PC-3 (cell line): Measurements from ENCODE around the gene CHSY1. TPM values are rescaled to one million over a fixed set of nuclear protein-coding genes. Genes with fewer than 3 reads are reported as not detected.
A peak's percentile ranks its signal among the peaks of the same experiment; 100 is the strongest.

ENCODE experiments used
- ATAC-seq: fragments of 200-7000 bp; cut with Tn5 transposase; 2 replicates; pipeline ENCODE4 v1.9.1; 2020; ENCODE audit warnings: mild to moderate bottlenecking, moderate library complexity
- BruUV-seq: library from RNA; stranded (reverse); fragments of 400-500 nt; replicated peaks from 2 replicates; lab custom pipeline; 2021; lab: Mats Ljungman, UMichigan
- CTCF ChIA-PET: fragments of 300-600 bp; sonication (Branson Sonifier 250); formaldehyde crosslinking; loops from one replicate; lab custom pipeline; 2022; ENCODE audit warnings: antibody characterized with exemption; lab: Charles Lee
- POLR2A ChIA-PET: fragments of 300-600 bp; sonication (Branson Sonifier 250); formaldehyde crosslinking; loops from one replicate; lab custom pipeline; 2022; ENCODE audit warnings: antibody characterized with exemption; ENCODE audit not compliant: unreplicated experiment; lab: Charles Lee
- DNase-seq: peaks from one replicate; pipeline ENCODE4 v3.0.0-alpha.2; 2015
- H2AFZ ChIP-seq: fragments of 300-600 bp; sonication (generic); 2 replicates; pipeline ENCODE4 v1.6.0; 2016; ENCODE audit warnings: antibody characterized with exemption, low read length
- H3F3A ChIP-seq: fragments of 300-600 bp; sonication (generic); one replicate; pipeline ENCODE4 v1.6.0; 2017; ENCODE audit warnings: antibody characterized with exemption, low read length, control low read depth, mild to moderate bottlenecking; ENCODE audit not compliant: unreplicated experiment
- H3K27ac ChIP-seq: fragments of 300-600 bp; sonication (generic); 2 replicates; pipeline ENCODE4 v1.5.1; 2016; ENCODE audit warnings: mild to moderate bottlenecking, low read length
- H3K27me3 ChIP-seq: fragments of 300-600 bp; sonication (generic); 2 replicates; pipeline ENCODE4 v1.6.1; 2016; ENCODE audit warnings: low read length, mixed read lengths
- H3K36me3 ChIP-seq: fragments of 300-600 bp; sonication (generic); 2 replicates; pipeline ENCODE4 v1.6.1; 2016; ENCODE audit warnings: low read depth, mixed run types, low read length, mixed read lengths
- H3K4me1 ChIP-seq: fragments of 300-600 bp; sonication (generic); 2 replicates; pipeline ENCODE4 v1.5.1; 2016; ENCODE audit warnings: low read length; ENCODE audit not compliant: insufficient read depth
- H3K4me2 ChIP-seq: fragments of 300-600 bp; sonication (generic); 2 replicates; pipeline ENCODE4 v1.6.0; 2016; ENCODE audit warnings: low read length
- H3K4me3 ChIP-seq: fragments of 300-600 bp; sonication (generic); 2 replicates; pipeline ENCODE4 v1.5.1; 2016; ENCODE audit warnings: mild to moderate bottlenecking, low read length, mixed read lengths
- H3K79me2 ChIP-seq: fragments of 300-600 bp; sonication (generic); 2 replicates; pipeline ENCODE4 v1.6.1; 2017; ENCODE audit warnings: low read length, mixed read lengths
- H3K9ac ChIP-seq: fragments of 300-600 bp; sonication (generic); 2 replicates; pipeline ENCODE4 v1.6.0; 2016; ENCODE audit warnings: mild to moderate bottlenecking, low read length
- H3K9me2 ChIP-seq: fragments of 300-600 bp; sonication (generic); replicated peaks from 2 replicates; pipeline ENCODE4 v1.6.1; 2016; ENCODE audit warnings: mixed run types, low read length, mixed read lengths
- H3K9me3 ChIP-seq: fragments of 300-600 bp; sonication (generic); 2 replicates; pipeline ENCODE4 v1.6.1; 2016; ENCODE audit warnings: low read length, mixed read lengths
- H4K20me1 ChIP-seq: fragments of 300-600 bp; sonication (generic); 2 replicates; pipeline ENCODE4 v1.6.1; 2016; ENCODE audit warnings: low read length, mixed read lengths
- CTCF ChIP-seq: fragments of 300-600 bp; sonication (generic); conservative IDR thresholded peaks from 2 replicates; pipeline ENCODE4 v1.5.1; 2017; ENCODE audit warnings: antibody characterized with exemption, low read depth, mild to moderate bottlenecking, low read length
- EZH2 ChIP-seq: fragments of 300-600 bp; sonication (generic); IDR thresholded peaks from one replicate; pipeline ENCODE4 v1.6.1; 2017; ENCODE audit warnings: antibody characterized with exemption, mild to moderate bottlenecking, low read length; ENCODE audit not compliant: unreplicated experiment
- EZH2phosphoT487 ChIP-seq: fragments of 300-600 bp; sonication (generic); IDR thresholded peaks from 2 replicates; pipeline ENCODE4 v1.6.1; 2018; ENCODE audit warnings: mild to moderate bottlenecking, antibody characterized with exemption, low read length, borderline replicate concordance
- intact Hi-C: fragments of 100-400 bp; cut with micrococcal nuclease; formaldehyde crosslinking; loops from 2 replicates; pipeline ENCODE4 v1.9.0; 2023
- total RNA-seq: library from RNA; depleted of rRNA; stranded (reverse); fragments of >200 nt; gene quantifications from 2 replicates; pipeline ENCODE4 v1.2.3, GENCODE V29; 2014

Gene CHSY1
- total RNA-seq, 1 experiment from 2014 or later = 13.8 TPM

- no peaks in the 10 kb centered on the region for H3K27me3 ChIP-seq
- intact Hi-C loops = no loop called here
- H3K4me1 ChIP-seq = 0 out of 2 replicates have a peak, but pooled peaks cover 13% of the 10 kb centered on the region
- no peaks in the 10 kb centered on the region for H3F3A ChIP-seq
- DNase-seq = peak; percentile 37
- peaks cover 24% of the 10 kb centered on the region for H3K79me2 ChIP-seq
- peak overlapping the region; percentile 20 for H3K27ac ChIP-seq
- H3K4me3 ChIP-seq = peak overlapping the region; percentile 81
- peak; percentile 30 for ATAC-seq
- H3K9me2 ChIP-seq = no peaks in the 10 kb centered on the region
- TF ChIP-seq CTCF = peak; percentile 54
- TF ChIP-seq EZH2phosphoT487 = no peak
- BruUV-seq = TSS peak; percentile 39
- peak overlapping the region; percentile 84 for H3K4me2 ChIP-seq
- peak overlapping the region; percentile 91 for H3K9ac ChIP-seq
- CTCF ChIA-PET = no interaction called here
- H3K9me3 ChIP-seq = no peaks in the 10 kb centered on the region
- no peaks in the 10 kb centered on the region for H4K20me1 ChIP-seq
- POLR2A ChIA-PET = no interaction called here
- peak overlapping the region; percentile 84 for H2AFZ ChIP-seq
- H3K36me3 ChIP-seq = peaks cover 40% of the 10 kb centered on the region
Measured at GRCh38 chr15:101276501-101277037, 24.7 kb upstream of the CHSY1 start.

- TF ChIP-seq CTCF (no peak), EZH2 (no peak), EZH2phosphoT487 (no peak)
- Histone ChIP-seq H3F3A (no peaks in the 10 kb centered on the region), H3K79me2 (peaks cover 24% of the 10 kb centered on the region), H3K4me2 (no peak overlapping the region), H3K4me1 (0 out of 2 replicates have a peak, but pooled peaks cover 13% of the 10 kb centered on the region), H4K20me1 (no peaks in the 10 kb centered on the region), H3K9me3 (no peaks in the 10 kb centered on the region), H3K36me3 (peaks cover 50% of the 10 kb centered on the region), H3K4me3 (no peak overlapping the region), H2AFZ (no peak overlapping the region), H3K27me3 (no peaks in the 10 kb centered on the region), H3K27ac (no peak overlapping the region), H3K9me2 (no peaks in the 10 kb centered on the region), H3K9ac (no peak overlapping the region)
- DNase-seq (no peak), ATAC-seq (no peak)
- BruUV-seq = no TSS peak
- CTCF ChIA-PET = no interaction called here
- POLR2A ChIA-PET = no interaction called here
- intact Hi-C loops = no loop called here
Measured at GRCh38 chr15:101275018-101275417, 23.2 kb upstream of the CHSY1 start.

- DNase-seq = no peak
- ChIA-PET POLR2A (no interaction called here), CTCF (no interaction called here)
- Histone ChIP-seq H3K9ac (no peak overlapping the region), H3K9me3 (no peaks in the 10 kb centered on the region), H3K79me2 (peaks cover 24% of the 10 kb centered on the region), H3K36me3 (peaks cover 54% of the 10 kb centered on the region), H3K4me3 (no peak overlapping the region), H3K9me2 (no peaks in the 10 kb centered on the region), H3K4me1 (0 out of 2 replicates have a peak, but pooled peaks cover 13% of the 10 kb centered on the region), H3K27ac (no peak overlapping the region), H3K27me3 (no peaks in the 10 kb centered on the region), H4K20me1 (no peaks in the 10 kb centered on the region), H3K4me2 (no peak overlapping the region), H3F3A (no peaks in the 10 kb centered on the region), H2AFZ (no peak overlapping the region)
- BruUV-seq = no TSS peak
- ATAC-seq = no peak
- TF ChIP-seq CTCF (no peak), EZH2phosphoT487 (no peak), EZH2 (no peak)
- intact Hi-C loops = no loop called here
Measured at GRCh38 chr15:101273534-101273933, 21.7 kb upstream of the CHSY1 start.
